ENCODE results near the gene MGAT1.

MGAT1 gene

DNA sequence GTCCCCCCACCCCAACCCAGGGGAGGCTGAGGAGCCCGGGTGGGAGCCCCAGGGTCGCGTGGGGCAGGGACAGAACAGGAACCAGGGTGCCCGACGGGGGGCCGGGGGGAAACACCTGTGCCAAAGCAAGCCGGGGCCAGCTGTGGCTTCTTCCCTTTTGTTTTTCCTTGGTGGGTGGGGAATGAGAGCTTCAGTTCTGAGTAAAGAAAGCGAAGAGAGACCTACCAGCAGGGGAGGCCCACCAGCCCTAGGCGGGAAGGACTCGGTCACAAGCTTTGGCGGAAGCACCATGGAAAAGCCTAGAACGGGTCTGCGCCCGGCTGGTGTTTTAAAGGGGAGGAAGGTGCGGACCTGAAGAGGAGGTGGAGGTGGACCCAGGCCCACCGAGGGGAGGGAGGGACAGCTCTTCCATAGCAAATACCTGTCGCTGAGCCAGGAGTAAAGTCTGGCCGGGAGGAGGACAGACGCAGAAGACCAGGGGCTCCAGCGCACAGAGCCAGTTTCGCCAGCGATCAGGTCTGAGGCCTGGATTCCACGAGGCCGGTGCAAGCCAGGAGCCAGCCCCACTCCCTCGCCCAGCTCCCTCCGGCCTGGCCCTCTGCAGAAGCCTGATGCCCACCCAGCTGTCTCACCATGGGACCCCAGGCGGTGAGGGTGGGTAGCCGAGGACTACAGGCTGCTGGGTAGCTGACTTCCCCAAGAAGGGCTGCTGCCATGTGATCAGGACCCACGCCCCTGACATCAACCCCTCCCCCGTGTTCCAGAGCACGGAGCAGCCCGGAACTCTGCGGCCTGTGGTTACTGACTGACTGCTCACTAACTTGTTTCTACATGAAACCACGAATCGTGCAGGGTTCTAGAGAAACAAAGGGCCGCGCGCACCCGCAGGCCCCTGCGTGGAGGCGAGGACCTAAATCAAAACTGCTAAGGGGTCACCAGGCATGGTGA is 849 bp upstream of the MGAT1 start:
- peak overlapping the region; percentile 59 for H3K27ac Mint-ChIP-seq
- no peak for TF ChIP-seq CTCF (IDR thresholded peaks at IDR 0.05)
- no peaks in the 10 kb centered on the region for H3K9me3 Mint-ChIP-seq
- peak overlapping the region; percentile 74 for H3K4me3 Mint-ChIP-seq
- H3K4me1 Mint-ChIP-seq, result peaks cover 82% of the 10 kb centered on the region
- DNase-seq, result no peak
- peaks cover 2% of the 10 kb centered on the region for H3K27me3 Mint-ChIP-seq (ENCODE audit: low read depth, poor library complexity)
- peaks cover 21% of the 10 kb centered on the region for H3K36me3 Mint-ChIP-seq (ENCODE audit: low read depth)

- peak overlapping the region; percentile 84 for H3K4me3 Mint-ChIP-seq
- TF ChIP-seq CTCF (IDR thresholded peaks at IDR 0.05), result no peak
- peaks cover 76% of the 10 kb centered on the region for H3K4me1 Mint-ChIP-seq
- no peaks in the 10 kb centered on the region for H3K9me3 Mint-ChIP-seq
- H3K27me3 Mint-ChIP-seq (ENCODE audit: low read depth, poor library complexity), result peaks cover 2% of the 10 kb centered on the region
- DNase-seq, result no peak
- peaks cover 21% of the 10 kb centered on the region for H3K36me3 Mint-ChIP-seq (ENCODE audit: low read depth)
- no peak overlapping the region for H3K27ac Mint-ChIP-seq
Measured at GRCh38 chr5:180801596-180802324, 846 bp downstream of the MGAT1 start.

- Mint-ChIP-seq H3K4me3 (peak overlapping the region; percentile 52), H3K4me1 (peaks cover 60% of the 10 kb centered on the region), H3K36me3 (ENCODE audit: low read depth) (peaks cover 25% of the 10 kb centered on the region), H3K27ac (no peak overlapping the region), H3K9me3 (no peaks in the 10 kb centered on the region), H3K27me3 (ENCODE audit: low read depth, poor library complexity) (peaks cover 2% of the 10 kb centered on the region)
- DNase-seq, result no peak
- TF ChIP-seq CTCF (IDR thresholded peaks at IDR 0.05), result no peak
Measured at GRCh38 chr5:180799902-180800801, 2.5 kb downstream of the MGAT1 start.

DNA sequence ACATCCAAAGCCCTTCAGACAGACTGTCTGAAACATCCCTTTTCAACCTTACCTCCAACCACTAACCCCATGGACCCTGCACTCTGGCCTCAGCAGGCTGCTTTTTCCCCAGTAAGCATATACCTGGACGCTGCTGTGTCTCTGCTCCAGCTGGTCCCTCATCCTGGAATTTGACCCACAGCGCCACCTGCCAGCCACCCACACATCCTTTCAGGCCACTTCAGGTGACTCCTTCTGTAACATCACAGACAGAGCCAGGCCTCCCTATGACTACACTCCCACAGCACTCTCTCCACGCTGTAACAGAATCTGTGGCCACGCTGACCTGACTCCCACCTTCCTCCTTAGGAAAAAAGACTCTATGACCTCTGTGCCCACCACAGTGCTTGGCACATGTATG is 3.4 kb downstream of the MGAT1 start:
- Mint-ChIP-seq H3K4me3 (no peak overlapping the region), H3K27me3 (ENCODE audit: low read depth, poor library complexity) (no peaks in the 10 kb centered on the region), H3K4me1 (peaks cover 52% of the 10 kb centered on the region), H3K36me3 (ENCODE audit: low read depth) (peaks cover 28% of the 10 kb centered on the region), H3K27ac (no peak overlapping the region), H3K9me3 (no peaks in the 10 kb centered on the region)
- DNase-seq, result peak; percentile 50
- TF ChIP-seq CTCF (IDR thresholded peaks at IDR 0.05), result peak; percentile 32

DNA sequence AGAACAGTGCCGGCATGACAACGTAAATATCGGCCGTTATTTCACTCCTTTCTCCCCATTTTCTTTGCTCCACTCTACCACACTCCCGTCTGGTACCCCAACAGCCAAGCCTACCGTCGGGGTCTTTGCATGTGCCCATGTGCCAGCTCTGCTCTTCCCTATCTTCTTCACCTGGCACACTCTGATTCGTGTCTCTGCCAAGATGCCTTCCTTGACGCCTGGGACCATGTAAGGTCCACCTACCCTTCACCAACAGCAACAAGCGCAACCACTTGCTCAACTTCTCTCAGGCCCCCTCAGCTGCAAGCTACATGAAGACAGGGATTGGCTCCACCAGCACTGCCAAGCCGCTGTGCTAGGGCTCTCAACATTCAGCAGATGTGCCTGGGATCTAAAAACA is 4.4 kb downstream of the MGAT1 start:
- peaks cover 44% of the 10 kb centered on the region for H3K4me1 Mint-ChIP-seq
- no peak overlapping the region for H3K4me3 Mint-ChIP-seq
- H3K36me3 Mint-ChIP-seq (ENCODE audit: low read depth), result peaks cover 33% of the 10 kb centered on the region
- H3K9me3 Mint-ChIP-seq, result no peaks in the 10 kb centered on the region
- no peak for DNase-seq
- no peak for TF ChIP-seq CTCF (IDR thresholded peaks at IDR 0.05)
- H3K27ac Mint-ChIP-seq, result no peak overlapping the region
- no peaks in the 10 kb centered on the region for H3K27me3 Mint-ChIP-seq (ENCODE audit: low read depth, poor library complexity)

All from nephron progenitor cell (in vitro differentiated cells).